NCI-H526 (cell line): ENCODE data around the gene FUCA1.
A peak's percentile ranks its signal among the peaks of the same experiment; 100 is the strongest.
"Not testable (repeated sequence)": the region's sequence is repeated elsewhere in the genome, so short reads cannot be mapped to it uniquely, and the experiment has no call there.

Experiments used
- DNase-seq, 2 experiments: peaks; one replicate each; lab custom pipeline; 2025; lab: John Stamatoyannopoulos, UW

Gene FUCA1

DNA sequence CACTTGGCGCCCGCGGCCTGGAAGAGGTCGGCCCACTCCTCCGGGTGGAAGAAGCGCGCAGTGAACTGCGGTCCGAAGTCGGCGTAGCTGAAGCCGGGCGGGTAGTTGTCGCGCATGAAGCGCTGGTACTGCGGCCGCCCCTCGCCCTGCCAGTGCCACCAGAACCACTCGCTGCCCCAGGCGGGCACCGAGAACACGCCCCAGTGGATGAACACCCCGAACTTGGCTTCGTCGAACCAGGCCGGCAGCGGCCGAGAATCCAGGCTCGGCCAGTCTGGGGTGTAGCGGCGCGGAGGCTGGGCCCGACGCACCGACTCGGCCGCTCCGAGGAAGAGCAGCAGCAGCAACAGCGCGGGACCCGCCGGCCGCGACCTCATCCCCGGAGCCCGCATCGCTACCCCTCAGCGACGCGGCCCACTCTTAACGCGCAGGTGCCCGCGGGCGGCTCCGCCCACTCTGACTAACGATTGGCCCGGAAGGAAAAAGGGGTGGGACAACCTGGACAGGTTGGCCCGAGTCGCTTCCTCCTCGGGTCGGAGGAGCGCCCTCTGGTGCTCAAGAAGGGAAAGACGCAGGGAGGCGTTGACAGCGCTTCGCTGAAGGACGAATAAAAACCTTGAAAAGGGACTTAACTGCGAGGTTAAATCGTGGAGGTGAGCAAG, at the start of gene FUCA1:
Gene FUCA1 (minus strand): TSS at position 396 of the 662 bp plus-strand sequence. CDS start 4 bp downstream, at position 392.
- peak; percentile 92 to 98 for DNase-seq

DNA sequence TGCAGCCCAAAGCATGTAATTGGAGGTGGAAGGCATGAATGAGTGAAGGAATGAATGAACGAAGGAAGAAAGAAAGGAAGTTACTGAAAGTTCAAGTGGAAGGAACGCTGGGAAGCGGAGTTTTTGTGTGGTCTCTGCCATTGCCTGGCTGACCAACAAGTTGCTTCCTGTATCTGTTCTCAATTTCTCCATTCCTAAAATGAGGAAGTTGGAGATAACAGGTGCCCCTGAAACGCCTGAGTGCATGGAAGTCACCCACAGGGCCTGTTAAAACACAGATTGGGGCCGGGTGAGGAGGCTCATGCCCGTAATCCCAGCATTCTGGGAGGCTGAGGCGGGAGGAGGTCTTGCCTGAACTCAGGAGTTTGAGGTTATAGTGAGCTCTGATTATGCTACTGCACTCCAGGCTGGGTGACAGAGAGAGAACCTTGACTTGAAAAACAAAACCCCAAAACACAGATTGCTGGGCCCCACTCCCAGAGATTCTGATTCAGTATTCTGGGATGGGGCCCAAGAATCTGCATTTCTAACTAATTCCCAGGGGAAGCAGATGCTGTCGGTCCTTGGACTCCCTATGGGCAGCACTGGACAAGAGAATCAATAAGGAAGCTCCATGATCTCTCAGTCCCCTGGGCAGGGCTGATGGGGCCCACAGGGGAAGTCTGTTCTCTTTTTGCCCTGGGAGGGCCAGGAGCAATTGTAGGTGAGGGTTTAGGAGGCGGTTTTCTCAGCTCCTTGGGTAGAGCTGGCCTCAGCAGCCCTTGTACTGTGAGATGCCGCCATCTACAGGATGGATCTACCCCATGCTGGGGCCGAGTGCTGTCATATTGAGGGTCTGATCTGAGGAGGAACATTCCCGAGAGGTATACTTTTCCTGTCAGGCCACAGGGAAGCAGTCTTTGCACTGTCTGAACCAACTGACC, 48.4 kb upstream of the FUCA1 start:
- DNase-seq, result peak; percentile 69 to 89

DNA sequence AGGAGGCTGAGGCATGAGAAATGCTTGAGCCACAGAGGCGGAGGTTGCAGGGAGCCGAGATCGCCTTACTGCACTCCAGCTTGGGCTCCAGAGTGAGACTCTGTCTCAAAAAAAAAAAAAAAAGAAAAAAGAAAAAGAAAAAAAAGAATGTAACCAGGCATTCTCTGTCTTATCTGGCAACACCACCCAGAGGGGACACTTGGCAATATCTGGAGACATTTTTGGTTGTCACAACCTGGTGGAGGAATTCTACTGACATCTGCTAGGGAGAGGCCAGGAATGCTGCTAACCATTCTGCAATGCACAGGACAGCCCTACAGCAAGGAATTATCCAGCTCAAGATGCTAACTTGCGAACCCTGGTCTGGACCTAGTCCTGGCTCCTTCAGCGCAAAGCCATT, 47.4 kb upstream of the FUCA1 start:
- DNase-seq, result no peak

DNA sequence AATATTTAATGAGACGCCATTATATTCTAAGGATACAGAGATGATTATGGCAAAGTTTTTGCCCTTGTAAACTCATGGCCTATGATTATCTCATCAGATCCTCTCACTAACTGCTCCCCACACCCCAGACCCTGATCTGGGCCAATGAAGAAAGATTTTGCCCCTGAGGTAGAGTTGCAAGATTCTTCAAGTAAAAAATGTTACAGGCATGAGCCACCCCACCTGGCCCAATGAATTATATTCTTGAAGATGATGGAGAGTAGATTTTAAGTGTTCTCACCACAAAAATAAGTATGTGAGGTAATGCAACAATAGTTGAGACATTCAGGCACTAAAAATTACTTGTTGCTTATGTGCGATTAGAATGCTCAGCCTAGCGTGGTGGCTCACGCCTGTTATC, 46.8 kb upstream of the FUCA1 start:
- DNase-seq, result no peak

DNA sequence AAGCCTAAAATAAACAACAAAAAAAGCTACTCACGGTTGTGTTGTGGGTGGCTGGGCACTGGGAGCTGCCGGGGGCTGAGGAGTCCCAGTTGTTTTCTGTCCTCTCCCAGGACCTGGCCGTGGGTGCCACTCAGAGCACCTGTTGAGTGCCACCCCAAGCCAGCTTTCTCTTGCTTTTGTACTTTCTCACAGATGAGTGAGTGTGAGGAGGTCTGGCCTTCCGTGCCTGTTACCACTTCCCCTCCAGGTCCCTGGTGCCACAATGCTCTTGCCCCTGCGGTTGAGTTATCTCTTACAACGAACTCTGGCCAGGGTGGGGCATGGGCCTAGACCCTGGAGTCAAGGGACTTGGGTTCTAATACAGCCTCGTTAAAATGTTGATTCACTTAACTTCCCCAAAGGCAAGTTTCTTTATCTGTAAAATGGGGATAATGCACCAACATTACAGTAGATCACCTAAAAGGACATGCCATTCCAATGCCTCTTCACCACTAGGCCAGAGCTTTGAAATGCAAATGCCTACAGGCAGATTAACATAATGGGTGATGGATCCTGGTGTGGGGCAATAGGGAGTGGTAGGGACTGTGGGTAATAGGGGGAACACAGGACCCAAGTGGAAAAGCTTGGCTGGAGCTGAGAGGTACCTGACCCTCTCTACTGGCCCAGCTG, 45.3 kb upstream of the FUCA1 start, which contains the start of gene CNR2:
Gene CNR2 (minus strand): TSS at position 151 of the 669 bp plus-strand sequence. CDS start 37,745 bp downstream, outside the sequence.
- no peak for DNase-seq

DNA sequence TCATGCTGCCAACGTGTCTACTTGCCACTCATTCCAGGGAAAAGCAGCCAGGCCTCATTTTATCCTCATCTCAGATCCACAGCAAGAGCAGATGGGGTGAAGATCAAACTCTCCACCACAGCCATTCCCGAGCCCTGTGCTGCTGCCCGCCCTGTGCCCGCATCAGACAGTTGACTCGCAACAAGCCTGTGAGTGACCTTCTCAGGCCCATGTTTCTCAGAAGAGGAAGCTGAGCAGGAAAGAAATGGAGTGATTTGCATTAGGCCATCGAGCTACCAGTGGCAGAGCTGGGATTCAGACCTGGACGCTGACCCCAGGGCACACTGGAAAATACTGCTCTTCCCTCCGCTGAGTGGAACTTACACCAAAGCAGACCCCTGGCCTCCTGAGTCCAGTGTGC, 43.8 kb upstream of the FUCA1 start:
- DNase-seq, result no peak

DNA sequence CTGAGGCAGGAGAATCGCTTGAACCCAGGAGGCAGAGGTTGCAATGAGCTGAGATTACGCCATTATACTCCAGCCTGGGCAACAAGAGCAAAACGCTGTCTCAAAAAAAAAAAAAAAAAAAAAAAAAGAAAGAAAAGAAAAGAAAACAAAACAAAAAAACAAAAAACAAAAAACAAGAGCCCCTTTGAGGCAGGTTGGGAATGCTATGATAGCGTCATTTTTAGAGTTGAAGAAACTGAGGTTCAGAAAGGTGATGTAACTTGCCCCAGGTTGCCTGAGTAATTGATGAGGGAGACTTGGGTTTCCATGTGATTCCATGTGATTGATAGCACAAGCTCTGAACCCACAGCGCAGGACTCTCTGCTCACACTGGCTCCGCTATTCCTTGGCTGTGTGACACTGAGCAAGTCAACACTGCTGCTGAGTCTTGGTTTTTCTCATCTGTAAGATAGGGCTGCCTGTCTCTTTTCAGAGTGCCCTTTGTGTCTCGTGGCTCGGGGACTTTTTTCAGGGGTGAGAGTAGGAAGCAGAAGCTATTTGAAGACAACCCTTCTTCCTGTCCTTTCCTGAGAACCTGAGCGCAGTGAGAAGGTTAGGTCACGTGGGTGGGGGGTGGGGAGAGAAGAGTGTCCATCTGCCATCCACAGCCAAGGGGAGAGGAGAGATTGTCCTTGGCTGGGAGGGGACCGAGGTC, 42.6 kb upstream of the FUCA1 start:
- DNase-seq, result no peak

DNA sequence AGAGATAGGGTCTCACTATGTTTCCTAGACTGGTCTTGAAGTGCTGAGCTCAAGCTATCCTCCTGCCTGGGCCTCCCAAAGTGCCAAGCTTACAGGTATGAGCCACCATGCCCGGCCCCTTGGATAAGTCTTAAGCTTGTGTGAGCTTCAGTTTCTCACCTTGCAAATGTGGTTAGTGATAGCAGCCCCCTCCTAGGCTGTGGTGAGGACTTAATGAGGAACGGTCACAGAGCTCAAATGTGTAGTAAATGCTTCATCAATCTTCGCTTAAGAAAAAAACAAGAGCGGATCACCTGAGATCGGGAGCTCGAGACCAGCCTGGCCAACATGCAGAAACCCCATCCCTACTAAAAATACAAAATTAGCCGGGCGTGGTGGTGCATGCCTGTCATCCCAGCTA, 42.1 kb upstream of the FUCA1 start:
- no peak for DNase-seq

DNA sequence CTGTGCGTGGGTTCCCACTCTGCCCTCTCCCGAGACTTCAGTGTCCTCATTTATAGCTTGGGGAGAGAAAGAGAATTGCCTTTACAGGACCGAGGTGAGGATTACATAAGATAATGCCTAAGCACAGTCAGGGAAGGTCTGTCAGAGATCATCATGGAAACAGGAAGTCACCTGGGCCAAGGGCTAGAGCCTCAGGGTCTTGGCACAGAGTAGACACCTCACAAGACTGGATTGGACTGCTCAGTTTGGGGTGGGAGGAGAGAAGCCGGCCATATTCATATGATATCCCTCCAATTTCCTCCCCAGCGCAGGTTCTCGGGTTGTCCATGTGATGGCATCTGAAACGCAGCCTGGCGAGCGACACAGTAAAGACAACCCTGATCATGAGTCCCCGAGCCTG, 41.3 kb upstream of the FUCA1 start:
- DNase-seq, result no peak

DNA sequence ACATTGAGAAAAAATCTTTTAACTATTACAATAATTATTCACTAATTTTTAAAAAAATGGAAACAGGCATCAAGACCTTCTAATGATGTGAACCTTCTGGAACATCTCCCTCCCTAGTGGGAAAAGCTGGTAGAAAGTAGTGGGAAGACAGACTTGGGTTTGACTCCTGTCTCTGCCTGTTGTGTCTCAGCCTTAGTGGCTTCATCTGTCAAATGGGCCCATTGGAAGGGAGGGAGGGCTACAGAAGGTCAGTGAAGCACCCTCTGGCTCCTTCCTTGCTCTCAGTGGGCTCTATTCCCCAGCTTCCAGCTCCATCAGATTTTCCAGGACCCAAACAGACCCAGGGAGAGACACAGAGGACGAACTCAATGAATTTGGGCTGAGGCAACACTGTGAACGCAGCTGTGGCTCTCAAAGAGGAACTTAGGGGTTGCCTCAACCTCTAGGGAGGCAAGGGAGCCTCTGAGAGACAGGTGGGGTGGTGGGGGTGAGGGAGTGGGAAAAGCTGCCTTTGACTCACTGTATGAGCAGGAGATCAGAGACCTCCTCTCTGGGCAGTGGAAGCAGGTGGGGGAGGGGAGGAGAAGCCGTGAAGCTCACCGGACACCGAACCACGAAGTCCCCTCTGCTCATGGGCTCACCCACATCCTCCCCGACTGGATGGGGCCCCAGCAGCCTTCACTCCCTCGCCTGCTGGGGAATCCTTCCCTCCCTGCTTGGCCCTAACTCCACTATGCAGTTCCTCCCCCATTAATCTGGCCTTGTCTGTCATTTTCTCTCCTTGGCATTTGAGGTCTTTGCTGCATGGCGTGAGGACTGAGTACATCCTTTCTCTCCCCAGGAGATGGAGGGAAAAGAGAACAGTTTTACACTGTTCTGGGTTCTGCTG, 40.6 kb upstream of the FUCA1 start:
- no peak for DNase-seq

DNA sequence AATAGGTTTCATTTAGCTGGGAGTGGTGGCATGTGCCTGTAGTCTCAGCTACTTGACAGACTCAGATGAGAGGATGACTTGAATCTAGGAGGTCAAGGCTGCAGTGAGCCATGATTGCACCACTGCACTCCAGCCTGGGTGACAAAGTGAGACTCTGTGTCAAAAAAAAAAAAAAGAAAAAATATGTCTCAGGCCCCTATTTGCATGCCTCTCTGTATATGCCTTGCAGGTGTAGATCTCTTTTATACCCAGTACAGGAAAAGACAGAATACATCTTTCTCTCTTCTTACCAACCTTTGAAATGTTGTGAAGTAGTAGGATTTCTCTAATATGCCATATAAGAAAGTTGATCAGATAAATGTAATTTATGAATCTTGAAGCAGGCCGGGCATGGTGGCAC, 38.6 kb upstream of the FUCA1 start:
- no peak for DNase-seq

DNA sequence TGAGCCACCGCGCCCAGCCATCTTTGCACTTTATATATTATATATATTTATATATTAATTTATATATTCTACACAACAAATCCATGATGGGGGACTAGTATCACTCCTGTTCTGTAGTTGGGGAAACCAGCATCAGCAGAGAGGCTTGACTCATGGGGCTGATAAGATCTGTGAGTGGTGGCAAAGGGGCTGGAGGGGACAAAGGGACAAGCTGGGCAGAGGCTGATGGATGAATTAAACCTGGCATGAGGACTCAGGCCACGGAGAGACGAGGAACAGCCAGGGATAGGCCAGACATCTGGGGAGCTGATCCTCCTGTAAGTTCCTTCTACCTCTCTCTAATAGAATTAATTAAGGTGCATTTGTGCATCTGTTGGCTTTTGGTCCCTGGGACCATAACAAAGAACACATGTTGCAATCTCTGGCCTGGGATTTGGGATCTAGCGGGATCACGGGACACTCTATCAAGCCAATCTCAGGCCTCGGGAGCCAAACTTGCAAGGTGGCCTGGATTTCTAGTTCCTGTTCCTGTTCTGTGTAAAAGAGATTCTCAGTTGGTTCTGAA, 37.5 kb upstream of the FUCA1 start:
- DNase-seq, result no peak

DNA sequence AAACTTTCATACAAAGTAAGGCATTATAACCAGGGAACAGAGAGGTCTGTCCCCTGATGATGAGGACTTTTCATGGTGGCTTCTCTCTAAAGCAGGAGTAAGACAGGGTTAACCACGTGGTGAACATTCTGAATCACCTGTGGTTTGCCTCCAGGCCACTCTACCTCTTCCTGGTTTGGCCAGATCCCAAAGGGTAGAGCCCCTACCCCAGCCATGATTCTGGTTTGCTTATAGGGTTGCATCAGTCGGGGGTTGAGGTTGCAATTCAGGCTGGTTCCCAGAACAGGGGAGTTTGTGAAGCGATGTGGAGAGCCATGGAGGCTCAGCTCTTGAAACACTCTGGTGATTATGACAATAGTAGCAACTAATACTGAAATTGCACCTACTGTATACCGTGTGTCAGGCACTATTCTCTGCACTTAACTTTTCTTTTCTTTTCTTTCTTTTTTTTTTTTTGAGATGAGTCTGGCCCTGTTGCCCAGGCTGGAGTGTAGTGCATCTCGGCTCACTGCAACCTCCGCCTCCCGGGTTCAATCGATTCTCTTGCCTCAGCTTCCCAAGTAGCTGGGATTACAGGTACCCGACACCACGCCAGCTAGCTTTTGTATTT, 36.8 kb upstream of the FUCA1 start:
- no peak for DNase-seq

DNA sequence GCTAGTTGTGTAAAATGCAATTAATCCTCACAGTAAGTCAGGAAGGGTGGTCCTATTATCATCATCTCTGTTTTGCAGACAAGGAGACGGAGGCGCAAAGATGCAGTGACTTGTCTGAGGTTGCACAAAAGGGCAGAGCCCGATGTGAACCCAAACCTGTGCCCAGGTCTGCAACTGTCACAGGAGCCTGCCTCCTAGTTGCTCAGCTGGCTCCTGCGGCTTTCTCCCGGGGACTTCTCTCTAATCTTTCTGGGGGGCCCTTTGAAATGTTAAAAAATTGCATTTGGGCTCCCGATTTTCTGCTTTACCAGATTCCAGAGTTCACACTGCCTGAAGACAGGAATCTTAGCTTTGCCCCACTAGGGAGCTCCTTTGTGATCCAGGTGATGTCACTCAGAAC, 35.7 kb upstream of the FUCA1 start:
- DNase-seq, result no peak

DNA sequence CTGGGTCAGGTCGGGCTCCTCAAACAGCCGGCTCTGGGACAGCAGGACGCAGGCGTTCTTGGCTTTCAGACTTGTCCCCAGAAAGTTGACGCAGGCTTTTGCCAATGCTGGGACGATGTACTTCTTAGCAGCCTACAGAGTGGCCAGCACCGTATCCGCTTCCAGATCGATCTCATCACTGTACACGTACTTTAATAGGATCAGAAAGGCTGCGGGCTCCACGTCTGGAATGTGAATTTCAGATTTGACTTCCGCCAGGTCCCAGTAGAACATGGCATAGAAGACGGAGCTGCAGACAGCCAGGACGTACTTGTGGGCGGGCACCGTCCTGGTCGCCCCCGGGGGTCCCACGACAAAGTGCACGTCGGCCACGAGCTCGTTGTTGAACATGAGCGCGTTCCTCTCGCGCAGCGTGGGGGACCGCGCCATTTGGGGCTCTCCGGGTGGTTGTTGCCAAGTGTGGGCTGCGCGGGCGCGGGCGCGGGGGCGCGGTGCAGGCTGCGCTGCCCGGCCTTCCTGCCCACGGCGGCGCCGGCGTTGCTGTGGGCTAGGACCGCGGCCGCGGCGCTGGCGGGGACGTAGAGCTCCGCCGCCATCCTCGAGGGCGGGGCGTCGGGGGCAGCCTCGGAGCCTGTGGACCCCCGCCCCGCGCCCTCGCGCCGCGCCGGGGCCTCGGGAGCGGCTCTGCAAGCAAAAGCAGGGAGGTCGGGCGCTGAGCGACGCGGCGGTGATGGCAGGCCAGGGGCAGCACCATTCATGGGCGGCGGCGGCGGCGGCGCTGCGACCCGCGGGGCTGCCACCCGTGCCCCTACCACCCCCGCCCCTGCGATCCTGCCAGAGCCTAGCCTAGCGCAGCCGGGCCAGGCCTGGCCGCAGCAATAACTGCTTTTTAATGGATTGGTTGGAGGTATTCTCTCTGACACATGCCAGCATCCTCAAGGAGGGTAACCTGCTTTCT, 34.5 kb upstream of the FUCA1 start:
- peak in 1 of 2 experiments; percentile 26 for DNase-seq

DNA sequence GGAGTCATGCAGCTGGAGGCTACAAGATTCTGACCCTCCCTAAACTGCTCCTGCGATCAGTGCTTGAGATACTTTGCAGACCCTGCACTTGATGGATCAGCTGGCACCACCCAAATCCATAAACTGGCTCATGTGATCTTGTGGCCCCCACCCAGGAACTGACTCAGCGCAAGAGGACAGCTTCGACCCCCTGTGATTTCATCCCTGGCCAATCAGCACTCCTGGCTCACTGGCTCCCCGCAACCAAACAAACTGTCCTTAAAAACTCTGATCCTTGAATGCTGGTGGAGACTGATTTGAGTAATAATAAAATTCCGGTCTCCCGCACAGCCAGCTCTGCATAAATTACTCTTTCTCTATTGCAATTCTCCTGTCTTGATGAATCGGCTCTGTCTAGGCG, 31.9 kb upstream of the FUCA1 start:
- DNase-seq, result not testable (repeated sequence)

DNA sequence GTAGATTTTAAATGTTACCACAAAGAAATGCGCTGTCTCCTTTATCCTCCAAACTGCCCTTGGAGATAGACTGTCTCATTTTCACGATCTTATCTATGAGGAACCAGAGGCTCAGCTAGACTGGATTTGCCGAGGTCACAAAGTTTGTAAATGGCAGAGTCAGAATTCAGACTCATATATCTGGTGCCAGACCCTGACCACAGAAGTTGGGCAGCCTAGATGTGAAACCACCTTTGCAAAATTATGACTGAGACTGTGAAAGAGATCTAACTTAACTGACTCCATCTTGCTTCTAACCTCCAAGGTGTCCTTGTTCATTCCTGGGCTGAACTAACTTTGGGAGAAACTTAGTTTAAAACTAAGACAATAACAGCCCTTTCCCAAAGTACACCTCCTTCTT, 31.0 kb upstream of the FUCA1 start:
- no peak for DNase-seq

DNA sequence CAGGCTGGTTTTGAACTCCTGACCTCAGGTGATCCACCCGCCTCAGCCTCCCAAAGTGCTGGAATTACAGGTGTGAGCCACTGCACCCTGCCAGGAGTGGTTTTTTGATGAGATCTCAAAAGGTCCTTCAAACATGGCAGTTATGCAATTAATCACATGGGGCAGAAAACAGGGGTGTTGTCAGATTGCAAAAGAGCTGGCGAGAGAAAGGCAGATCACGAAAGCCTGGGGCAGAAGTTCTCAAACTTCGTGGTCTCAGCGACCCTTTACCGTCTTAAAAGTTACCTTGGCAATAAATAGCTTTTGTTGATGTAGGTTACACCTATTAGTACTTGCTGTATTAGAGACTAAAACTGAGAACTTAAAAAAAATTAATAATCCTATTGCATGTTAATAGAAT, 29.0 kb upstream of the FUCA1 start:
- DNase-seq, result no peak

DNA sequence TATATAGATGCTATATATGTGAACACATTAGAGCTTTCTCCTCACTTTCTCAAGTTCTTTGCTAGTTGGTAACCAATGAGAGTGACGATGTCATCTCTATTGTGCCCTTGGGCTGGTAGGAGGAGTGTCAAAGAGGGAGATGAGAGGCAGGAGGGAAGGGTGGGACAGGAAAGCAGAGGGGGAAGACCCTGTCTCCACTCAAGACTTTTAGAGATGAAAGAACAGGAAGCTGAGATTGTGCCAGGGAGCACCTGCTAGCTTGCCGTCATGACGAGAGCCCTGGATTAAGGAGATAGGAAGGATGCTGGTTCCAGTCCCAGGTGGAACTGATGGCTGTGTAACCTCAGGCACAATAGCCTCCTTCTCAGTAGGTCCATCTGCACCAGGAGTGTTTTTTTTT, 28.4 kb upstream of the FUCA1 start:
- no peak for DNase-seq
